ENCODE results near the gene ELOVL1. TPM values are rescaled to one million over a fixed set of nuclear protein-coding genes. Genes with fewer than 3 reads are reported as not detected.

ELOVL1 gene
- polyA plus RNA-seq, 3 donors from 2014 or later, result 99.8 to 189 (median 113) TPM

Other genes starting within 250 kb of the ELOVL1 start
- gene EBNA1BP2, start 195.7 kb downstream of the ELOVL1 start, polyA plus RNA-seq, result 10 to 100 TPM; 52.8 to 61.7 (median 57.6) TPM
- gene CFAP57, start 195.7 kb downstream of the ELOVL1 start, polyA plus RNA-seq, result not detected
- gene TMEM125, start 98.0 kb downstream of the ELOVL1 start, polyA plus RNA-seq, result 1 to 10 TPM in 1 of 3 donors, under 1 TPM in 1, not detected in 1; 0.53 to 3.7 TPM
- gene C1orf210, start 82.4 kb downstream of the ELOVL1 start, polyA plus RNA-seq, result not detected
- 1 to 10 TPM; 8.8 to 9.2 (median 8.8) TPM for gene TIE1, start 67.0 kb downstream of the ELOVL1 start, polyA plus RNA-seq
- gene MPL, start 30.2 kb downstream of the ELOVL1 start, polyA plus RNA-seq, result under 1 TPM in 1 of 3 donors, not detected in 2; 0.57 TPM
- 1 to 10 TPM in 2 of 3 donors, under 1 TPM in 1; 0.69 to 4.0 (median 3.0) TPM for gene CDC20, start 9.0 kb downstream of the ELOVL1 start, polyA plus RNA-seq
- 10 to 100 TPM; 24.8 to 43.3 (median 31.4) TPM for gene MED8, start 21.8 kb upstream of the ELOVL1 start, polyA plus RNA-seq
- gene SZT2, start 21.9 kb upstream of the ELOVL1 start, polyA plus RNA-seq, result 1 to 10 TPM; 3.4 to 8.3 (median 4.5) TPM
- 1 to 10 TPM; 1.6 to 8.3 (median 4.5) TPM for gene HYI, start 85.9 kb upstream of the ELOVL1 start, polyA plus RNA-seq
- not detected for gene PTPRF, start 162.9 kb upstream of the ELOVL1 start, polyA plus RNA-seq